Subcutaneous adipose tissue (tissue), 4 donors: ENCODE measurements around the gene FSTL4. TPM values are rescaled to one million over a fixed set of nuclear protein-coding genes. Genes with fewer than 3 reads are reported as not detected.

Source experiments
- CTCF ChIP-seq: fragments of 450-650 bp; IDR thresholded peaks from one replicate; pipeline ENCODE4 v1.5.1; 2016; ENCODE audit warnings: low read depth, mild to moderate bottlenecking, control low read depth, antibody characterized with exemption, moderate library complexity
- total RNA-seq, 4 donors: library from RNA; depleted of rRNA; stranded (reverse); fragments of >200 nt; gene quantifications; one replicate each; pipeline ENCODE4 v1.1.0, GENCODE V29; 2016

Gene FSTL4
- total RNA-seq, 4 donors from 2014 or later: not detected

GRCh38 chr5:133455676-133456075 is 156.7 kb downstream of the FSTL4 start:
- no peak for TF ChIP-seq CTCF

- no peak for TF ChIP-seq CTCF
These were observed 157.9 kb downstream of the FSTL4 start for GRCh38 chr5:133454442-133454841.

- TF ChIP-seq CTCF: no peak
These were observed 158.5 kb downstream of the FSTL4 start for GRCh38 chr5:133453831-133454230.

GRCh38 chr5:133453084-133453780 is 159.1 kb downstream of the FSTL4 start:
- no peak for TF ChIP-seq CTCF

GRCh38 chr5:133451926-133452325 is 160.4 kb downstream of the FSTL4 start:
- no peak for TF ChIP-seq CTCF

GRCh38 chr5:133450286-133450685 is 162.1 kb downstream of the FSTL4 start:
- TF ChIP-seq CTCF: no peak

- no peak for TF ChIP-seq CTCF
These were observed 163.2 kb downstream of the FSTL4 start for GRCh38 chr5:133449181-133449580.
